Gastrocnemius medialis (tissue), 4 donors: Measurements from ENCODE around the gene FNDC5. TPM values are rescaled to one million over a fixed set of nuclear protein-coding genes. Genes with fewer than 3 reads are reported as not detected.

ENCODE experiments used
- ATAC-seq, 2 donors: fragments of 150-250 bp; one replicate each; pipeline ENCODE4 v1.9.1; 2016
- DNase-seq, 2 donors: peaks; one replicate each; pipeline ENCODE4 v3.0.0-alpha.2; 2019
- H3K27ac ChIP-seq, 4 donors: fragments of 200-600 bp; sonication (generic); 1 replicate in 1 of 4; 2 replicates in 3 of 4; pipeline ENCODE4 v1.5.1; 2016 to 2018; ENCODE audit warnings: mild to moderate bottlenecking in 2 of 4, moderate library complexity in 1 of 4
- H3K27me3 ChIP-seq, 3 donors: fragments of 200-600 bp; sonication (generic) in 2 of 3; 1 replicate in 1 of 3; 2 replicates in 2 of 3; pipeline versions ENCODE4 v1.5.1 to v1.6.0; 2016 to 2019; ENCODE audit warnings: mild to moderate bottlenecking in 1 of 3, moderate library complexity in 1 of 3
- H3K36me3 ChIP-seq, 2 donors: fragments of 200-600 bp; sonication (generic) in 1 of 2; one replicate each; pipeline ENCODE4 v1.5.1; 2017 to 2018
- H3K4me1 ChIP-seq, 2 donors: fragments of 200-600 bp; sonication (generic) in 1 of 2; one replicate each; pipeline ENCODE4 v1.5.1; 2016 to 2017; ENCODE audit warnings: mild to moderate bottlenecking in 2 of 2
- H3K4me3 ChIP-seq, 4 donors: fragments of 200-600 bp; sonication (generic) in 3 of 4; 1 replicate in 1 of 4; 2 replicates in 3 of 4; pipeline ENCODE4 v1.5.1; 2016 to 2019; ENCODE audit warnings: mild to moderate bottlenecking in 2 of 4
- H3K9me3 ChIP-seq, 3 donors: fragments of 200-600 bp; sonication (generic) in 2 of 3; 1 replicate in 1 of 3; 2 replicates in 2 of 3; pipeline ENCODE4 v1.5.1; 2016 to 2019
- CTCF ChIP-seq, 5 experiments: fragments of 450-650 bp in 3 of 5; fragments of 200-600 bp in 2 of 5; sonication (generic) in 2 of 5; IDR thresholded peaks in 4 of 5; conservative IDR thresholded peaks in 1 of 5; 1 replicate in 4 of 5; 2 replicates in 1 of 5; pipeline ENCODE4 v1.5.1; 2016 to 2019; ENCODE audit warnings: antibody characterized with exemption in 5 of 5, mild to moderate bottlenecking in 3 of 5, moderate library complexity in 3 of 5
- POLR2A ChIP-seq, 2 donors: fragments of 450-650 bp; IDR thresholded peaks; one replicate each; pipeline ENCODE4 v1.6.1; 2017; ENCODE audit warnings: antibody characterized with exemption in 2 of 2, mild to moderate bottlenecking in 2 of 2, moderate library complexity in 2 of 2
- in situ Hi-C, 4 donors: fragments of 200-750 bp; cut with MboI; loops; one replicate each; pipeline versions ENCODE4 v1.15.0 to v1.8.0; 2017; ENCODE audit warnings: low sequenced_read_pairs in 4 of 4
- intact Hi-C: fragments of 100-400 bp; cut with DNase I; formaldehyde crosslinking; loops from one replicate; pipeline ENCODE4 v1.15.1; 2023; ENCODE audit warnings: low total_unique reads
- total RNA-seq, 4 donors: library from RNA; depleted of rRNA; stranded (reverse); fragments of >200 nt; gene quantifications; one replicate each; pipeline versions ENCODE4 v1.1.0 to v1.2.3, GENCODE V29; 2016

Gene FNDC5
- total RNA-seq, 4 donors from 2014 or later, result 39.6 to 274 (median 114) TPM

DNA sequence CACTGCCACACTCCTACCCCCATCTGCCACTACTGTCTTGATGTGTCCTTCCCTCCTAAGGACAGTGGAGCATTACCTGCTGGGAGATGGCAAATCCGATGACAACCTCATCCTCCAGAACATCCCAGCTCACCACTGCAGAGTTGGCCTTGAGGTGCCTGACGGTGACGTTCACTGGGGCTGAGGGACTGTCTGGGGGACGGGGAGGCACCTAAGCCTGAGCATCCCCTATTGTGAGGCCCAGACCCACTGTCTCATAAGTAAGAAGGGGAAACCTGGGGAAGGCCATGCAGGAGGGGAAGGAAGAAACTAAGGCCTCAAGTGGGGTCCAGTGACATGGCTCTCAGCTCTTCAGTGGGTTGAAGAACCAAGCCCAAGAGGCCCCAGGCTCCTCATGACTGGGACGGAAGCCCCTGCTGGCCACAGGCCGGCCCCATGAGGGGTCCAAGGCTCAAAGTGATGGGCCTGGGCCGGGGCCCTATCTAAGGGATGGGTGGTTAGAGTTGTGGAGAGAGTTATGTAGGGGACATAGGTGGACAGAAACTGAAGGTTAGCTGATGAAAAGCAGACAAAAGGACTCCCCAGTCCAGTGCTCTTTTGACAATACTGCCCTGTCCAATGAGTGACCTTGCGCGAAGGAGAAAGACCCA is 1.8 kb downstream of the FNDC5 start:
- in situ Hi-C loops, result no loop called here
- ATAC-seq, result no peak
- no peak overlapping the region for H3K4me3 ChIP-seq
- no peak for DNase-seq
- H3K27me3 ChIP-seq, result no peaks in the 10 kb centered on the region
- intact Hi-C loops, result no loop called here
- H3K9me3 ChIP-seq, result no peaks in the 10 kb centered on the region
- no peaks in the 10 kb centered on the region for H3K36me3 ChIP-seq
- no peak for TF ChIP-seq POLR2A (IDR thresholded peaks at IDR 0.05)
- peaks cover 33 to 52% of the 10 kb centered on the region in 2 donors for H3K4me1 ChIP-seq
- H3K27ac ChIP-seq, result peak overlapping the region in 2 of 4 donors; percentile 74 to 83

GRCh38 chr1:32868085-32868484 is 2.6 kb downstream of the FNDC5 start:
- Histone ChIP-seq H3K27me3 (no peaks in the 10 kb centered on the region), H3K9me3 (no peaks in the 10 kb centered on the region), H3K36me3 (no peaks in the 10 kb centered on the region), H3K4me1 (peaks cover 41 to 52% of the 10 kb centered on the region in 2 donors), H3K4me3 (no peak overlapping the region), H3K27ac (no peak overlapping the region)
- intact Hi-C loops, result no loop called here
- no peak for ATAC-seq
- in situ Hi-C loops, result no loop called here
- no peak for DNase-seq
- no peak for TF ChIP-seq POLR2A (IDR thresholded peaks at IDR 0.05)
- TF ChIP-seq CTCF (IDR thresholded peaks at IDR 0.05 in 4 of 5, conservative IDR thresholded peaks at IDR 0.05 in 1 of 5), result no peak

DNA sequence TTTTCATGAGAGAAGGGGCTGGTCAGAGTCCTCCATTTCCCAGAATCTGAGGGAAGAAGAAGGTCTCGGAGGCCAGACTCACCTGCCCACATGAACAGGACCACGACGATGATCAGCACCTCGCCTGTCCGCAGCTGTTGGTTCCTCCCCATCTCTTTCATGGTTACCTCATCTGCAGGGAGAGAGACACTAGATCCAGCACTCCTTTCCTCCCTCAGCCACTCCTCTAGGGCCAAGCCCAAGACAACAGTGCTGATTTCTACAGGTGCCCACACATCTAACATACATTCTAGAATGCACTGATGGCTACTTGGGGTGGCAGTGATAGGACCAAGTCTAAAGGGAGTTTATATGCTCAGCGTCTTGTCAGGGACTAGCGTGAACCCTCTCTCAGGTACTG is 3.0 kb downstream of the FNDC5 start:
- H3K27me3 ChIP-seq, result no peaks in the 10 kb centered on the region
- ATAC-seq, result no peak
- TF ChIP-seq POLR2A (IDR thresholded peaks at IDR 0.05), result no peak
- TF ChIP-seq CTCF (IDR thresholded peaks at IDR 0.05 in 4 of 5, conservative IDR thresholded peaks at IDR 0.05 in 1 of 5), result no peak
- in situ Hi-C loops (no loop called here), intact Hi-C loops (no loop called here)
- H3K9me3 ChIP-seq, result no peaks in the 10 kb centered on the region
- H3K4me1 ChIP-seq, result peaks cover 41 to 48% of the 10 kb centered on the region in 2 donors
- no peaks in the 10 kb centered on the region for H3K36me3 ChIP-seq
- no peak overlapping the region for H3K27ac ChIP-seq
- no peak overlapping the region for H3K4me3 ChIP-seq
- no peak for DNase-seq

- intact Hi-C loops (no loop called here), in situ Hi-C loops (no loop called here)
- H3K27me3 ChIP-seq, result no peaks in the 10 kb centered on the region
- peak overlapping the region in 1 of 4 donors; percentile 72 for H3K27ac ChIP-seq
- H3K36me3 ChIP-seq, result no peaks in the 10 kb centered on the region
- ATAC-seq (no peak), DNase-seq (no peak)
- no peak for TF ChIP-seq CTCF (IDR thresholded peaks at IDR 0.05 in 4 of 5, conservative IDR thresholded peaks at IDR 0.05 in 1 of 5)
- no peak for TF ChIP-seq POLR2A (IDR thresholded peaks at IDR 0.05)
- H3K4me1 ChIP-seq, result peaks cover 43 to 45% of the 10 kb centered on the region in 2 donors
- no peaks in the 10 kb centered on the region for H3K9me3 ChIP-seq
- H3K4me3 ChIP-seq, result no peak overlapping the region
Observed at GRCh38 chr1:32867151-32867550, 3.6 kb downstream of the FNDC5 start.

GRCh38 chr1:32865639-32866405 is 4.9 kb downstream of the FNDC5 start:
- Histone ChIP-seq H3K27me3 (no peaks in the 10 kb centered on the region), H3K36me3 (no peaks in the 10 kb centered on the region), H3K9me3 (no peaks in the 10 kb centered on the region), H3K27ac (peak overlapping the region; percentile 49 to 72 (median 66)), H3K4me3 (no peak overlapping the region), H3K4me1 (peaks cover 35 to 58% of the 10 kb centered on the region in 2 donors)
- intact Hi-C loops (no loop called here), in situ Hi-C loops (no loop called here)
- no peak for DNase-seq
- peak in 1 of 2 donors; percentile 18 for ATAC-seq
- TF ChIP-seq POLR2A (IDR thresholded peaks at IDR 0.05) (no peak), CTCF (IDR thresholded peaks at IDR 0.05 in 4 of 5, conservative IDR thresholded peaks at IDR 0.05 in 1 of 5) (no peak)
